Caco-2 (cell line): ENCODE results near the gene CLEC4D. TPM values are rescaled to one million over a fixed set of nuclear protein-coding genes. Genes with fewer than 3 reads are reported as not detected.

ENCODE experiments used
- BruUV-seq: library from RNA; stranded (reverse); fragments of 400-500 nt; replicated peaks from 2 replicates; lab custom pipeline; 2021; lab: Mats Ljungman, UMichigan
- CTCF ChIA-PET: fragments of 300-600 bp; sonication (Branson Sonifier 250); formaldehyde crosslinking; loops from one replicate; lab custom pipeline; 2022; ENCODE audit warnings: antibody characterized with exemption; lab: Charles Lee
- POLR2A ChIA-PET: fragments of 300-600 bp; sonication (Branson Sonifier 250); formaldehyde crosslinking; loops from one replicate; lab custom pipeline; 2022; ENCODE audit warnings: antibody characterized with exemption; lab: Charles Lee
- DNase-seq, 2 experiments: peaks; one replicate each; pipeline versions ENCODE4 v3.0.0 to v3.0.0-alpha.2; 2020 to 2022
- H3K27me3 ChIP-seq: replicated peaks from 2 replicates; pipeline ENCODE4 v1.6.0; 2011; ENCODE audit warnings: low read length; ENCODE audit not compliant: control insufficient read depth, insufficient read depth
- H3K36me3 ChIP-seq: 2 replicates; pipeline ENCODE4 v1.5.1; 2011; ENCODE audit warnings: low read length; ENCODE audit not compliant: control insufficient read depth, insufficient read depth
- H3K4me1 ChIP-seq: fragments of 250-450 bp; sonication (Bioruptor Pico); 2 replicates; pipeline ENCODE4 v1.5.1; 2020; ENCODE audit warnings: mild to moderate bottlenecking
- H3K4me3 ChIP-seq: 2 replicates; pipeline ENCODE4 v1.5.1; 2011; ENCODE audit warnings: low read depth, mild to moderate bottlenecking, control low read depth, low read length
- H3K9me3 ChIP-seq: fragments of 250-450 bp; sonication (Bioruptor Pico); 2 replicates; pipeline ENCODE4 v1.5.1; 2020; ENCODE audit warnings: mild to moderate bottlenecking, moderate library complexity
- H3K27ac Mint-ChIP-seq: one replicate; pipeline ENCODE4 v1.8.0; 2022; ENCODE audit warnings: mixed read lengths; ENCODE audit not compliant: unreplicated experiment
- H3K27me3 Mint-ChIP-seq: one replicate; pipeline ENCODE4 v1.8.0; 2022; ENCODE audit warnings: mixed read lengths; ENCODE audit not compliant: insufficient read depth, unreplicated experiment
- H3K36me3 Mint-ChIP-seq: one replicate; pipeline ENCODE4 v1.8.0; 2022; ENCODE audit warnings: mild to moderate bottlenecking, mixed read lengths; ENCODE audit not compliant: insufficient read depth, unreplicated experiment
- H3K4me1 Mint-ChIP-seq: one replicate; pipeline ENCODE4 v1.8.0; 2022; ENCODE audit warnings: low read depth, mixed read lengths; ENCODE audit not compliant: unreplicated experiment
- H3K4me3 Mint-ChIP-seq: one replicate; pipeline ENCODE4 v1.8.0; 2022; ENCODE audit warnings: mild to moderate bottlenecking, moderate library complexity, mixed read lengths; ENCODE audit not compliant: unreplicated experiment
- H3K9me3 Mint-ChIP-seq: one replicate; pipeline ENCODE4 v1.8.0; 2022; ENCODE audit warnings: mixed read lengths; ENCODE audit not compliant: unreplicated experiment
- CTCF ChIP-seq, 2 experiments: fragments of 200-600 bp in 1 of 2; IDR thresholded peaks; 1 replicate in 1 of 2; 2 replicates in 1 of 2; pipeline versions ENCODE4 v1.5.1 to v1.8.0; 2011 to 2022; ENCODE audit warnings: antibody characterized with exemption in 1 of 2, control low read depth in 1 of 2, inconsistent platforms in 1 of 2, low read depth in 1 of 2, low read length in 1 of 2, mild to moderate bottlenecking in 1 of 2, moderate library complexity in 1 of 2; ENCODE audit not compliant: insufficient read depth in 1 of 2, severe bottlenecking in 1 of 2, unreplicated experiment in 1 of 2
- intact Hi-C: fragments of 100-400 bp; cut with micrococcal nuclease; formaldehyde crosslinking; loops from one replicate; pipeline ENCODE4 v1.10.0; 2022; ENCODE audit not compliant: unreplicated experiment
- total RNA-seq: library from RNA; stranded (reverse); gene quantifications from 2 replicates; pipeline ENCODE4 v1.2.3, GENCODE V29; 2022

Gene CLEC4D
- total RNA-seq, 1 experiment from 2014 or later: not detected

DNA sequence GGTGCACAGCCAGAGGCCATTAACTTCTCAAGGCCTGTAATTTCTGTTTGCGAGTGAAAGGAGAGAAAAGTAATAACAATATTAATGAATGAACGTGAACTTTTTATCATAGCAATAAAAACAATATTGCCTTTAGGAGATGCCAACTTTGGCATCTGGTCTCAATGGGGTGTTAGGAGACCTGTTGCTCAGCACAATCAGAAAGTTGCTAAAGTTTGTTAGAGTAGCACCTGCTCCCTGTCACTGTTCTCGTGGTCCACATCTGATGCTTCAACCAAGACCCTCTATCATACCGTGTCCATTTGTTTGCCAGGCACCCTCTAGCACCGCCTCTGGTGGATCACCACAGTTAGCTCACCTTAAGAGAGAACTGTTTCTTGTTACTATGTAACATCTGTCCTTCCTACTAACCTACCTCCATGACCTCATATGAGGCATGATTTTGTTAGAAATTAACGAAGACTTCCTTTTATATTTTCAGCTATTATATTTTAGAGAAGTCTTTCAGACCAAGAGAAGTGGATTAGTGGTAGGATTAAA lies 39.9 kb downstream of the CLEC4D start:
- ChIA-PET POLR2A (no interaction called here), CTCF (interaction anchor here (2.0 kb wide), 1 partner anchor 9 kb away, joined by 8 read pairs; no protein-coding TSS in a partner anchor)
- no peaks in the 10 kb centered on the region for H3K4me1 Mint-ChIP-seq
- no peak overlapping the region for H3K4me3 ChIP-seq
- H3K9me3 ChIP-seq: no peaks in the 10 kb centered on the region
- H3K27ac Mint-ChIP-seq: no peak overlapping the region
- no peaks in the 10 kb centered on the region for H3K27me3 ChIP-seq
- H3K36me3 Mint-ChIP-seq: no peaks in the 10 kb centered on the region
- no peaks in the 10 kb centered on the region for H3K9me3 Mint-ChIP-seq
- no TSS peak for BruUV-seq
- no peaks in the 10 kb centered on the region for H3K36me3 ChIP-seq
- H3K27me3 Mint-ChIP-seq: peaks cover 4% of the 10 kb centered on the region
- intact Hi-C loops: no loop called here
- no peaks in the 10 kb centered on the region for H3K4me1 ChIP-seq
- no peak overlapping the region for H3K4me3 Mint-ChIP-seq
- no peak for TF ChIP-seq CTCF (IDR thresholded peaks at IDR 0.05; ENCODE audit: insufficient read depth in 1 of 2, low read depth in 1 of 2, low read length in 1 of 2, severe bottlenecking in 1 of 2, unreplicated experiment in 1 of 2)
- no peak for DNase-seq

- H3K27ac Mint-ChIP-seq: no peak overlapping the region
- no peak overlapping the region for H3K4me3 Mint-ChIP-seq
- no peaks in the 10 kb centered on the region for H3K27me3 ChIP-seq
- H3K9me3 ChIP-seq: no peaks in the 10 kb centered on the region
- no peak for TF ChIP-seq CTCF (IDR thresholded peaks at IDR 0.05; ENCODE audit: insufficient read depth in 1 of 2, low read depth in 1 of 2, low read length in 1 of 2, severe bottlenecking in 1 of 2, unreplicated experiment in 1 of 2)
- H3K4me1 Mint-ChIP-seq: no peaks in the 10 kb centered on the region
- no peaks in the 10 kb centered on the region for H3K4me1 ChIP-seq
- no peak overlapping the region for H3K4me3 ChIP-seq
- intact Hi-C loops: no loop called here
- no peaks in the 10 kb centered on the region for H3K9me3 Mint-ChIP-seq
- H3K27me3 Mint-ChIP-seq: no peaks in the 10 kb centered on the region
- ChIA-PET POLR2A (no interaction called here), CTCF (no interaction called here)
- DNase-seq: no peak
- BruUV-seq: no TSS peak
- H3K36me3 ChIP-seq: no peaks in the 10 kb centered on the region
- no peaks in the 10 kb centered on the region for H3K36me3 Mint-ChIP-seq
Observed at GRCh38 chr12:8554451-8555195, 41.3 kb downstream of the CLEC4D start.

DNA sequence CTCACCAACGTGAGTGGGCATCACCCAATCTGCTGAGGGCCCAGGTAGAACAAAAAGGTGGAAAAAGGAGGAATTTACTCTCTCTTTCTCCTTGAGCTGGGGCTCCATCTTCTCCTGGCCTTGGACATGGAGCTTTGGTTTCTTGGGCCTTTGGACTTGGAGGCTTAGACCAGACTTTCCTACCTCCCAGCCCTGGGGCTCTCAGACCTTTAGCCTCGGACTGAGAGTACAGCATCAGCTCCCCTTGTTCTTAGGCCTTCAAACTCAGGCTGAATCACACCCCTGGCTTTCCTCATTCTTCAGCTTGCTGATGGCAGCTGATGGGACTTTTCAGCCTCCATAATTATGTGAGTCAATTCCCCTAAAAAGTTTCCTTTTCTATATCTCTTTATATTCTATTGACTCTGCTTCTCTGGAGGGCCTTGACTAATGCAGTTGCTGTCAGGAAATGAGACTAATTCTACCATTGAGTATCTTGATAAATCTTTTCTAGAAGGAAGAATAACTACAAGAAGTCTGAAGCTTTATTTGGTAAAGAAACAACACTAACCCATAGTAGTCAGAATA lies 43.3 kb downstream of the CLEC4D start:
- intact Hi-C loops: no loop called here
- H3K9me3 ChIP-seq: no peaks in the 10 kb centered on the region
- no peak overlapping the region for H3K4me3 Mint-ChIP-seq

More for the DNA sequence above, 43.3 kb downstream of the CLEC4D start:
- peaks cover 12% of the 10 kb centered on the region for H3K4me1 Mint-ChIP-seq
- no peaks in the 10 kb centered on the region for H3K36me3 ChIP-seq
- H3K4me1 ChIP-seq: peaks cover 13% of the 10 kb centered on the region
- H3K27me3 ChIP-seq: no peaks in the 10 kb centered on the region
- no peak for DNase-seq
- ChIA-PET POLR2A (no interaction called here), CTCF (interaction anchor here (1.1 kb wide), 1 partner anchor 13 kb away, joined by 4 read pairs; no protein-coding TSS in a partner anchor)
- BruUV-seq: no TSS peak
- no peaks in the 10 kb centered on the region for H3K27me3 Mint-ChIP-seq
- peaks cover 15% of the 10 kb centered on the region for H3K9me3 Mint-ChIP-seq
- H3K4me3 ChIP-seq: no peak overlapping the region
- no peak for TF ChIP-seq CTCF (IDR thresholded peaks at IDR 0.05; ENCODE audit: insufficient read depth in 1 of 2, low read depth in 1 of 2, low read length in 1 of 2, severe bottlenecking in 1 of 2, unreplicated experiment in 1 of 2)
- no peaks in the 10 kb centered on the region for H3K36me3 Mint-ChIP-seq
- H3K27ac Mint-ChIP-seq: no peak overlapping the region
